Muscle of leg (tissue), 11 donors: ENCODE results near the gene PIGBOS1. TPM values are rescaled to one million over a fixed set of nuclear protein-coding genes. Genes with fewer than 3 reads are reported as not detected.

Experiments used
- DNase-seq: peaks from one replicate; pipeline ENCODE4 v3.0.0; 2013
- H3K27ac ChIP-seq: one replicate; pipeline ENCODE4 v1.5.1; 2013; ENCODE audit warnings: mild to moderate bottlenecking, low read length, control low read depth
- H3K27me3 ChIP-seq: one replicate; pipeline ENCODE4 v1.6.1; 2013; ENCODE audit warnings: low read length; ENCODE audit not compliant: control insufficient read depth, insufficient read depth
- H3K36me3 ChIP-seq: one replicate; pipeline ENCODE4 v1.6.1; 2013; ENCODE audit warnings: low read length; ENCODE audit not compliant: control insufficient read depth, insufficient read depth
- H3K4me1 ChIP-seq: one replicate; pipeline ENCODE4 v1.6.1; 2013; ENCODE audit warnings: low read length; ENCODE audit not compliant: control insufficient read depth, insufficient read depth
- H3K4me3 ChIP-seq: one replicate; pipeline ENCODE4 v1.5.1; 2013; ENCODE audit warnings: low read length, control low read depth
- H3K9me3 ChIP-seq: replicated peaks from 2 replicates; pipeline ENCODE4 v1.6.1; 2013; ENCODE audit warnings: low read depth, low read length; ENCODE audit not compliant: control insufficient read depth
- WGBS: methylation state at CpG from one replicate; pipeline ENCODE4 v1.1.5; 2013; ENCODE audit warnings: missing lambda C conversion rate; ENCODE audit not compliant: insufficient coverage; 5-methylcytosine and 5-hydroxymethylcytosine counted together
- polyA plus RNA-seq, 8 donors: library from polyadenylated mRNA; unstranded; fragments of 120-200 nt; gene quantifications; one replicate each; pipeline versions ENCODE4 v1.2.1 to v1.2.3, GENCODE V29; 2013; ENCODE audit warnings: inconsistent platforms in 1 of 8, low replicate concordance in 1 of 8; ENCODE audit not compliant: insufficient read length in 8 of 8, insufficient read depth in 1 of 8
- total RNA-seq: library from RNA; stranded (reverse); fragments of 120-200 nt; gene quantifications from one replicate; pipeline ENCODE4 v1.2.4, GENCODE V29; 2013

Gene PIGBOS1
- total and polyA plus RNA-seq, 9 donors, result 11.3 to 16.3 (median 12.3) TPM

GRCh38 chr15:55349282-55349681, 30.4 kb upstream of the PIGBOS1 start:
- Histone ChIP-seq H3K27me3 (no peaks in the 10 kb centered on the region), H3K27ac (no peak overlapping the region), H3K36me3 (no peaks in the 10 kb centered on the region), H3K4me1 (no peaks in the 10 kb centered on the region), H3K9me3 (no peaks in the 10 kb centered on the region), H3K4me3 (no peak overlapping the region)
- 100% methylated on average over 2 of the region's 2 CpGs for WGBS
- no peak for DNase-seq

GRCh38 chr15:55348281-55348778, 29.4 kb upstream of the PIGBOS1 start:
- no peak overlapping the region for H3K4me3 ChIP-seq
- H3K9me3 ChIP-seq, result no peaks in the 10 kb centered on the region
- 100% methylated on average over 1 of the region's 4 CpGs for WGBS
- no peaks in the 10 kb centered on the region for H3K36me3 ChIP-seq
- H3K4me1 ChIP-seq, result no peaks in the 10 kb centered on the region
- DNase-seq, result no peak
- H3K27ac ChIP-seq, result no peak overlapping the region
- H3K27me3 ChIP-seq, result no peaks in the 10 kb centered on the region

GRCh38 chr15:55344206-55344605, 25.3 kb upstream of the PIGBOS1 start:
- H3K9me3 ChIP-seq, result no peaks in the 10 kb centered on the region
- no peaks in the 10 kb centered on the region for H3K27me3 ChIP-seq
- no peak for DNase-seq
- no peak overlapping the region for H3K4me3 ChIP-seq
- no peak overlapping the region for H3K27ac ChIP-seq
- H3K36me3 ChIP-seq, result no peaks in the 10 kb centered on the region
- no peaks in the 10 kb centered on the region for H3K4me1 ChIP-seq
- WGBS, result no CpG with 5 or more reads among the region's 2 CpGs

GRCh38 chr15:55343168-55343567, 24.2 kb upstream of the PIGBOS1 start:
- Histone ChIP-seq H3K9me3 (no peaks in the 10 kb centered on the region), H3K36me3 (peaks cover under 1% of the 10 kb centered on the region), H3K27ac (no peak overlapping the region), H3K27me3 (no peaks in the 10 kb centered on the region), H3K4me1 (no peaks in the 10 kb centered on the region), H3K4me3 (no peak overlapping the region)
- no peak for DNase-seq
- no CpG with 5 or more reads among the region's 2 CpGs for WGBS

GRCh38 chr15:55337160-55337559, 18.2 kb upstream of the PIGBOS1 start:
- no peaks in the 10 kb centered on the region for H3K27me3 ChIP-seq
- H3K27ac ChIP-seq, result no peak overlapping the region
- no peaks in the 10 kb centered on the region for H3K9me3 ChIP-seq
- peaks cover 8% of the 10 kb centered on the region for H3K36me3 ChIP-seq
- DNase-seq, result no peak
- no peaks in the 10 kb centered on the region for H3K4me1 ChIP-seq
- WGBS, result 100% methylated on average over 1 of the region's 1 CpG
- H3K4me3 ChIP-seq, result no peak overlapping the region

- H3K36me3 ChIP-seq, result peaks cover 14% of the 10 kb centered on the region
- no CpG with 5 or more reads among the region's 1 CpG for WGBS
Observed at GRCh38 chr15:55334997-55335396, 16.1 kb upstream of the PIGBOS1 start.

GRCh38 chr15:55334371-55334770, 15.4 kb upstream of the PIGBOS1 start:
- no peak for DNase-seq
- Histone ChIP-seq H3K36me3 (peaks cover 14% of the 10 kb centered on the region), H3K27me3 (no peaks in the 10 kb centered on the region), H3K9me3 (no peaks in the 10 kb centered on the region), H3K27ac (no peak overlapping the region), H3K4me1 (no peaks in the 10 kb centered on the region), H3K4me3 (no peak overlapping the region)
- WGBS, result no CpG with 5 or more reads among the region's 5 CpGs

More at GRCh38 chr15:55334997-55335396, 16.1 kb upstream of the PIGBOS1 start:
- H3K27ac ChIP-seq, result no peak overlapping the region
- H3K9me3 ChIP-seq, result no peaks in the 10 kb centered on the region
- no peaks in the 10 kb centered on the region for H3K27me3 ChIP-seq
- no peaks in the 10 kb centered on the region for H3K4me1 ChIP-seq
- DNase-seq, result no peak
- H3K4me3 ChIP-seq, result no peak overlapping the region

- no peak overlapping the region for H3K27ac ChIP-seq
- no peaks in the 10 kb centered on the region for H3K9me3 ChIP-seq
- no peak for DNase-seq
- WGBS, result no CpG with 5 or more reads among the region's 1 CpG
- no peak overlapping the region for H3K4me3 ChIP-seq
- H3K36me3 ChIP-seq, result peaks cover 6% of the 10 kb centered on the region
- H3K27me3 ChIP-seq, result no peaks in the 10 kb centered on the region
- H3K4me1 ChIP-seq, result no peaks in the 10 kb centered on the region
Observed at GRCh38 chr15:55327387-55327786, 8.5 kb upstream of the PIGBOS1 start.

GRCh38 chr15:55322467-55322866, 3.5 kb upstream of the PIGBOS1 start:
- Histone ChIP-seq H3K27ac (no peak overlapping the region), H3K4me3 (no peak overlapping the region), H3K9me3 (no peaks in the 10 kb centered on the region), H3K27me3 (no peaks in the 10 kb centered on the region), H3K4me1 (peaks cover 8% of the 10 kb centered on the region), H3K36me3 (no peaks in the 10 kb centered on the region)
- no peak for DNase-seq
- WGBS, result no CpG with 5 or more reads among the region's 5 CpGs

- peaks cover 8% of the 10 kb centered on the region for H3K4me1 ChIP-seq
- no peak overlapping the region for H3K4me3 ChIP-seq
- no peaks in the 10 kb centered on the region for H3K36me3 ChIP-seq
- no CpG with 5 or more reads among the region's 1 CpG for WGBS
- H3K27me3 ChIP-seq, result no peaks in the 10 kb centered on the region
- DNase-seq, result no peak
- H3K27ac ChIP-seq, result no peak overlapping the region
- H3K9me3 ChIP-seq, result no peaks in the 10 kb centered on the region
Observed at GRCh38 chr15:55320963-55321362, 2.0 kb upstream of the PIGBOS1 start.

- H3K27ac ChIP-seq, result no peak overlapping the region
- no peaks in the 10 kb centered on the region for H3K9me3 ChIP-seq
- no CpG with 5 or more reads among the region's 2 CpGs for WGBS
- no peaks in the 10 kb centered on the region for H3K27me3 ChIP-seq
- peaks cover 8% of the 10 kb centered on the region for H3K4me1 ChIP-seq
- H3K4me3 ChIP-seq, result no peak overlapping the region
- H3K36me3 ChIP-seq, result no peaks in the 10 kb centered on the region
- peak; percentile 54 for DNase-seq
Observed at GRCh38 chr15:55320238-55320550, 1.3 kb upstream of the PIGBOS1 start.
